ENCODE measurements around the gene ANGPTL4. TPM values are rescaled to one million over a fixed set of nuclear protein-coding genes. Genes with fewer than 3 reads are reported as not detected.

ANGPTL4 gene
- total and polyA plus RNA-seq, 2 of the 13 experiments (the other 11 are each of a cell fraction or from before 2014, with no cell fraction given) = 0.80 to 21.7 TPM

DNA sequence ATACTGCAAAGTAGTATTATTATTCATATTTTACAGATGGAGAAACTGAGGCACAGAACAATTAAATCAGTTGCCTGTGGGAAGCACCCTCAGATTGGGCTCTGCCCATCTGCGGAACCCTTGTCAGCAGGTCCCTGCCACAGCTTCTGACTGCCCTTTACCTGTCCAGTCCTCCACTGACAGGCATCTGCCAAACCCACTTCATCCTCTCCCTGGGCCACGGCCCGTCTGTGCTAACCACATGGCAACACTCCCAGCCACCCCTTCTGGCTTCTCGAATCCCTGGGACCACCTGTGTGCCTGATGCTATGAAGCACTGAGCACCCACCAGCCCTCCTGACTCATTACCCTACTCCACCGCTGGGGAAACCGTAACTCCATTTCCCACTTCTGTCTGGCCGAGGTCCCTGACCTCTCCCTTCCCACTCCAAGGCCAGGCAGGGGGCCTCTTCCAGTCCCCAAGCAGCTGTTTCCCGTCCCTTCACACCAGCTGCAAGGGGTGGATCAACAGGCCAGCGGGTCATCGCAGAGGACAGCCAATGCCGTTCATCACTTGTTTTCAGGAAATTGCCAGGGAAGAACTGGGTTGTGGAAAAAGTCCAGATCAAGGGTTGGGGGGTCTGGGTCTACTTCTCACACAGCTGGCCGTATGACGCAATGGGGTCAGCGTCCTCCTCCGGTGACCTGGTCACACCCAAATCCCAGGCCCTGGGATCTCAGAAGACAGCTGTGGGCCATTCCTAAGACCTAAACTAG, 23.4 kb upstream of the ANGPTL4 start (continued):
- TF ChIP-seq, protein P1, sequence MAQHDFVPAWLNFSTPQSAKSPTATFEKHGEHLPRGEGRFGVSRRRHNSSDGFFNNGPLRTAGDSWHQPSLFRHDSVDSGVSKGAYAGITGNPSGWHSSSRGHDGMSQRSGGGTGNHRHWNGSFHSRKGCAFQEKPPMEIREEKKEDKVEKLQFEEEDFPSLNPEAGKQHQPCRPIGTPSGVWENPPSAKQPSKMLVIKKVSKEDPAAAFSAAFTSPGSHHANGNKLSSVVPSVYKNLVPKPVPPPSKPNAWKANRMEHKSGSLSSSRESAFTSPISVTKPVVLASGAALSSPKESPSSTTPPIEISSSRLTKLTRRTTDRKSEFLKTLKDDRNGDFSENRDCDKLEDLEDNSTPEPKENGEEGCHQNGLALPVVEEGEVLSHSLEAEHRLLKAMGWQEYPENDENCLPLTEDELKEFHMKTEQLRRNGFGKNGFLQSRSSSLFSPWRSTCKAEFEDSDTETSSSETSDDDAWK (CRISPR knock-in tag; IDR thresholded peaks at IDR 0.05) = no peak
- TF ChIP-seq ZNF558 (CRISPR knock-in tag; IDR thresholded peaks at IDR 0.05; ENCODE audit: borderline replicate concordance) (no peak), HDAC1 (CRISPR knock-in tag; IDR thresholded peaks at IDR 0.05) (no peak), ZNF501 (CRISPR knock-in tag; IDR thresholded peaks at IDR 0.05) (0 out of 2 replicates have a peak, but pooled peaks have one; percentile 20), ZNF850 (CRISPR knock-in tag; conservative IDR thresholded peaks at IDR 0.05) (no peak), PHF21A (CRISPR knock-in tag; IDR thresholded peaks at IDR 0.05) (no peak), ZZZ3 (CRISPR knock-in tag; IDR thresholded peaks at IDR 0.05; ENCODE audit: borderline replicate concordance) (no peak), SALL2 (CRISPR knock-in tag; IDR thresholded peaks at IDR 0.05) (no peak), REXO4 (CRISPR knock-in tag; IDR thresholded peaks at IDR 0.05; ENCODE audit: borderline replicate concordance) (no peak), TGIF2 (CRISPR knock-in tag; IDR thresholded peaks at IDR 0.05) (no peak), RBAK (CRISPR knock-in tag; IDR thresholded peaks at IDR 0.05) (no peak), ZNF230 (CRISPR knock-in tag; IDR thresholded peaks at IDR 0.05) (no peak), ZNF10 (CRISPR knock-in tag; IDR thresholded peaks at IDR 0.05; ENCODE audit: borderline replicate concordance, low read depth) (no peak), ZNF556 (CRISPR knock-in tag; IDR thresholded peaks at IDR 0.05; ENCODE audit: borderline replicate concordance) (0 out of 2 replicates have a peak, but pooled peaks have one; percentile 53), HES4 (CRISPR knock-in tag; IDR thresholded peaks at IDR 0.05; ENCODE audit: borderline replicate concordance) (no peak)
- TF ChIP-seq, protein P2, sequence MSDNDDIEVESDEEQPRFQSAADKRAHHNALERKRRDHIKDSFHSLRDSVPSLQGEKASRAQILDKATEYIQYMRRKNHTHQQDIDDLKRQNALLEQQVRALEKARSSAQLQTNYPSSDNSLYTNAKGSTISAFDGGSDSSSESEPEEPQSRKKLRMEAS (IDR thresholded peaks at IDR 0.05) = 0 out of 2 replicates have a peak, but pooled peaks have one; percentile 16
- TF ChIP-seq, protein P3, sequence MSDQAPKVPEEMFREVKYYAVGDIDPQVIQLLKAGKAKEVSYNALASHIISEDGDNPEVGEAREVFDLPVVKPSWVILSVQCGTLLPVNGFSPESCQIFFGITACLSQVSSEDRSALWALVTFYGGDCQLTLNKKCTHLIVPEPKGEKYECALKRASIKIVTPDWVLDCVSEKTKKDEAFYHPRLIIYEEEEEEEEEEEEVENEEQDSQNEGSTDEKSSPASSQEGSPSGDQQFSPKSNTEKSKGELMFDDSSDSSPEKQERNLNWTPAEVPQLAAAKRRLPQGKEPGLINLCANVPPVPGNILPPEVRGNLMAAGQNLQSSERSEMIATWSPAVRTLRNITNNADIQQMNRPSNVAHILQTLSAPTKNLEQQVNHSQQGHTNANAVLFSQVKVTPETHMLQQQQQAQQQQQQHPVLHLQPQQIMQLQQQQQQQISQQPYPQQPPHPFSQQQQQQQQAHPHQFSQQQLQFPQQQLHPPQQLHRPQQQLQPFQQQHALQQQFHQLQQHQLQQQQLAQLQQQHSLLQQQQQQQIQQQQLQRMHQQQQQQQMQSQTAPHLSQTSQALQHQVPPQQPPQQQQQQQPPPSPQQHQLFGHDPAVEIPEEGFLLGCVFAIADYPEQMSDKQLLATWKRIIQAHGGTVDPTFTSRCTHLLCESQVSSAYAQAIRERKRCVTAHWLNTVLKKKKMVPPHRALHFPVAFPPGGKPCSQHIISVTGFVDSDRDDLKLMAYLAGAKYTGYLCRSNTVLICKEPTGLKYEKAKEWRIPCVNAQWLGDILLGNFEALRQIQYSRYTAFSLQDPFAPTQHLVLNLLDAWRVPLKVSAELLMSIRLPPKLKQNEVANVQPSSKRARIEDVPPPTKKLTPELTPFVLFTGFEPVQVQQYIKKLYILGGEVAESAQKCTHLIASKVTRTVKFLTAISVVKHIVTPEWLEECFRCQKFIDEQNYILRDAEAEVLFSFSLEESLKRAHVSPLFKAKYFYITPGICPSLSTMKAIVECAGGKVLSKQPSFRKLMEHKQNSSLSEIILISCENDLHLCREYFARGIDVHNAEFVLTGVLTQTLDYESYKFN (CRISPR knock-in tag; conservative IDR thresholded peaks at IDR 0.05) = peak; percentile 59
- TF ChIP-seq, protein P4, sequence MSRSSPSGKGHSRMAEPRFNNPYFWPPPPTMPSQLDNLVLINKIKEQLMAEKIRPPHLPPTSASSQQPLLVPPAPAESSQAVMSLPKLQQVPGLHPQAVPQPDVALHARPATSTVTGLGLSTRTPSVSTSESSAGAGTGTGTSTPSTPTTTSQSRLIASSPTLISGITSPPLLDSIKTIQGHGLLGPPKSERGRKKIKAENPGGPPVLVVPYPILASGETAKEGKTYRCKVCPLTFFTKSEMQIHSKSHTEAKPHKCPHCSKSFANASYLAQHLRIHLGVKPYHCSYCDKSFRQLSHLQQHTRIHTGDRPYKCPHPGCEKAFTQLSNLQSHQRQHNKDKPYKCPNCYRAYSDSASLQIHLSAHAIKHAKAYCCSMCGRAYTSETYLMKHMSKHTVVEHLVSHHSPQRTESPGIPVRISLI (CRISPR knock-in tag; IDR thresholded peaks at IDR 0.05; ENCODE audit: borderline replicate concordance) = 0 out of 2 replicates have a peak, but pooled peaks have one; percentile 18
- TF ChIP-seq, protein P5, sequence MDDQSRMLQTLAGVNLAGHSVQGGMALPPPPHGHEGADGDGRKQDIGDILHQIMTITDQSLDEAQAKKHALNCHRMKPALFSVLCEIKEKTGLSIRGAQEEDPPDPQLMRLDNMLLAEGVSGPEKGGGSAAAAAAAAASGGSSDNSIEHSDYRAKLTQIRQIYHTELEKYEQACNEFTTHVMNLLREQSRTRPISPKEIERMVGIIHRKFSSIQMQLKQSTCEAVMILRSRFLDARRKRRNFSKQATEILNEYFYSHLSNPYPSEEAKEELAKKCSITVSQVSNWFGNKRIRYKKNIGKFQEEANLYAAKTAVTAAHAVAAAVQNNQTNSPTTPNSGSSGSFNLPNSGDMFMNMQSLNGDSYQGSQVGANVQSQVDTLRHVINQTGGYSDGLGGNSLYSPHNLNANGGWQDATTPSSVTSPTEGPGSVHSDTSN (CRISPR knock-in tag; IDR thresholded peaks at IDR 0.05; ENCODE audit: borderline replicate concordance) = no peak
